B cell (primary cell): ENCODE measurements around the gene PLD5. TPM values are rescaled to one million over a fixed set of nuclear protein-coding genes. Genes with fewer than 3 reads are reported as not detected.

Source experiments
- ATAC-seq: fragments of 200-7000 bp; cut with Tn5 transposase; one replicate; pipeline ENCODE4 v1.10.0; 2021; ENCODE audit warnings: low read depth, mild to moderate bottlenecking, moderate number of reproducible peaks, moderate library complexity
- CTCF ChIA-PET: fragments of 350-600 bp; sonication (Branson Sonifier 250); formaldehyde crosslinking; loops from one replicate; lab custom pipeline; 2021; ENCODE audit warnings: antibody characterized with exemption, inconsistent platforms; lab: Charles Lee
- POLR2A ChIA-PET: fragments of 350-600 bp; sonication (Branson Sonifier 250); formaldehyde crosslinking; loops from one replicate; lab custom pipeline; 2021; ENCODE audit warnings: antibody characterized with exemption; lab: Charles Lee
- DNase-seq: peaks from one replicate; pipeline ENCODE4 v3.0.0; 2013
- H2AFZ ChIP-seq: 2 replicates; pipeline ENCODE4 v1.6.1; 2012; ENCODE audit warnings: mild to moderate bottlenecking, low read depth, low read length; ENCODE audit not compliant: insufficient read depth, poor library complexity, severe bottlenecking
- H3K27ac ChIP-seq, 2 donors: 1 replicate in 1 of 2; 2 replicates in 1 of 2; pipeline ENCODE4 v1.5.1; 2012 to 2013; ENCODE audit warnings: low read length in 2 of 2, mild to moderate bottlenecking in 2 of 2, moderate library complexity in 1 of 2
- H3K27me3 ChIP-seq, 4 experiments: fragments of 200-600 bp in 1 of 4; sonication (generic) in 1 of 4; replicated peaks in 1 of 4; 1 replicate in 2 of 4; 2 replicates in 2 of 4; pipeline versions ENCODE4 v1.6.1 to v1.7.0; 2013 to 2016; ENCODE audit warnings: low read length in 3 of 4, mild to moderate bottlenecking in 2 of 4, mixed read lengths in 1 of 4, moderate library complexity in 1 of 4; ENCODE audit not compliant: insufficient read depth in 4 of 4, control insufficient read depth in 3 of 4; ENCODE audit errors: control extremely low read depth in 1 of 4
- H3K36me3 ChIP-seq, 2 experiments: replicated peaks in 1 of 2; 1 replicate in 1 of 2; 2 replicates in 1 of 2; pipeline versions ENCODE4 v1.6.1 to v1.7.1; 2013; ENCODE audit warnings: low read length in 1 of 2; ENCODE audit not compliant: insufficient read depth in 2 of 2, control insufficient read depth in 1 of 2; ENCODE audit errors: control extremely low read depth in 1 of 2, extremely low read depth in 1 of 2
- H3K4me1 ChIP-seq, 2 donors: fragments of 200-600 bp in 1 of 2; sonication (generic) in 1 of 2; 1 replicate in 1 of 2; 2 replicates in 1 of 2; pipeline versions ENCODE4 v1.5.1 to v1.6.1; 2013 to 2017; ENCODE audit warnings: low read length in 2 of 2; ENCODE audit not compliant: control insufficient read depth in 2 of 2, insufficient read depth in 2 of 2
- H3K4me2 ChIP-seq: replicated peaks from 2 replicates; pipeline ENCODE3; 2012; ENCODE audit warnings: mild to moderate bottlenecking, low read depth, low read length; ENCODE audit not compliant: poor library complexity, severe bottlenecking
- H3K4me3 ChIP-seq, 5 experiments: fragments of 200-600 bp in 1 of 5; sonication (generic) in 1 of 5; 1 replicate in 3 of 5; 2 replicates in 2 of 5; pipeline versions ENCODE4 v1.5.1 to v1.7.0; 2011 to 2016; ENCODE audit warnings: low read length in 4 of 5, mild to moderate bottlenecking in 4 of 5, low read depth in 2 of 5, control low read depth in 1 of 5, moderate library complexity in 1 of 5; ENCODE audit not compliant: insufficient read depth in 1 of 5; ENCODE audit errors: control extremely low read depth in 1 of 5, extremely low read depth in 1 of 5
- H3K79me2 ChIP-seq: fragments of 200-600 bp; sonication (generic); one replicate; pipeline ENCODE4 v1.6.0; 2016; ENCODE audit warnings: low read length; ENCODE audit not compliant: control insufficient read depth, insufficient read depth
- H3K9ac ChIP-seq: fragments of 200-600 bp; sonication (generic); 2 replicates; pipeline ENCODE4 v1.6.1; 2017; ENCODE audit warnings: mild to moderate bottlenecking, low read length, moderate library complexity
- H3K9me3 ChIP-seq, 3 donors: one replicate each; pipeline versions ENCODE4 v1.6.1 to v1.7.1; 2013; ENCODE audit warnings: low read length in 2 of 3; ENCODE audit not compliant: control insufficient read depth in 2 of 3, insufficient read depth in 1 of 3; ENCODE audit errors: control extremely low read depth in 1 of 3
- H4K20me1 ChIP-seq: 2 replicates; pipeline ENCODE4 v1.6.0; 2012; ENCODE audit warnings: mild to moderate bottlenecking, low read length; ENCODE audit not compliant: insufficient read depth, control insufficient read depth, poor library complexity, severe bottlenecking
- H3K27ac Mint-ChIP-seq: one replicate; pipeline ENCODE4 v1.8.0; 2021; ENCODE audit warnings: mixed read lengths
- H3K27me3 Mint-ChIP-seq: one replicate; pipeline ENCODE4 v1.8.0; 2021; ENCODE audit warnings: mixed read lengths
- H3K4me1 Mint-ChIP-seq: one replicate; pipeline ENCODE4 v1.8.0; 2021; ENCODE audit warnings: mixed read lengths
- H3K4me3 Mint-ChIP-seq: one replicate; pipeline ENCODE4 v1.8.0; 2021; ENCODE audit warnings: mixed read lengths
- H3K9me3 Mint-ChIP-seq: one replicate; pipeline ENCODE4 v1.8.0; 2022; ENCODE audit warnings: mixed read lengths; ENCODE audit not compliant: insufficient read depth
- EZH2 ChIP-seq: IDR thresholded peaks from 2 replicates; pipeline ENCODE4 v1.6.1; 2012; ENCODE audit warnings: borderline replicate concordance, low read depth, mild to moderate bottlenecking, moderate library complexity, low read length; ENCODE audit not compliant: insufficient read depth, poor library complexity, severe bottlenecking
- WGBS: methylation state at CpG from one replicate; pipeline ENCODE4 v1.1.5; 2013; ENCODE audit warnings: missing lambda C conversion rate; ENCODE audit not compliant: insufficient coverage; 5-methylcytosine and 5-hydroxymethylcytosine counted together
- intact Hi-C: fragments of 100-400 bp; cut with micrococcal nuclease; formaldehyde crosslinking; loops from one replicate; pipeline ENCODE4 v1.10.0; 2022
- polyA plus RNA-seq: library from polyadenylated mRNA; depleted of rRNA; stranded (reverse); fragments of >200 nt; gene quantifications from 2 replicates; pipeline ENCODE4 v1.2.3, GENCODE V29; 2012
- total RNA-seq, 2 donors: library from RNA; stranded (reverse); fragments of 120-200 nt in 1 of 2; gene quantifications; 1 replicate in 1 of 2; 2 replicates in 1 of 2; pipeline versions ENCODE4 v1.2.3 to v1.2.4, GENCODE V29; 2013 to 2022
- TF ChIP-seq, protein P1 (sequence below): fragments of 200-600 bp; IDR thresholded peaks from one replicate; pipeline ENCODE4 v1.8.0; 2022; ENCODE audit warnings: antibody characterized with exemption, mild to moderate bottlenecking

Gene PLD5
- total and polyA plus RNA-seq, 2 donors (not counting 1 experiment from before 2014, with no cell fraction given) = 0.37 to 1.9 TPM

GRCh38 chr1:242489545-242489944 is 35.0 kb downstream of the PLD5 start:
- no peaks in the 10 kb centered on the region for H4K20me1 ChIP-seq
- no peak for TF ChIP-seq EZH2
- TF ChIP-seq, protein P1, sequence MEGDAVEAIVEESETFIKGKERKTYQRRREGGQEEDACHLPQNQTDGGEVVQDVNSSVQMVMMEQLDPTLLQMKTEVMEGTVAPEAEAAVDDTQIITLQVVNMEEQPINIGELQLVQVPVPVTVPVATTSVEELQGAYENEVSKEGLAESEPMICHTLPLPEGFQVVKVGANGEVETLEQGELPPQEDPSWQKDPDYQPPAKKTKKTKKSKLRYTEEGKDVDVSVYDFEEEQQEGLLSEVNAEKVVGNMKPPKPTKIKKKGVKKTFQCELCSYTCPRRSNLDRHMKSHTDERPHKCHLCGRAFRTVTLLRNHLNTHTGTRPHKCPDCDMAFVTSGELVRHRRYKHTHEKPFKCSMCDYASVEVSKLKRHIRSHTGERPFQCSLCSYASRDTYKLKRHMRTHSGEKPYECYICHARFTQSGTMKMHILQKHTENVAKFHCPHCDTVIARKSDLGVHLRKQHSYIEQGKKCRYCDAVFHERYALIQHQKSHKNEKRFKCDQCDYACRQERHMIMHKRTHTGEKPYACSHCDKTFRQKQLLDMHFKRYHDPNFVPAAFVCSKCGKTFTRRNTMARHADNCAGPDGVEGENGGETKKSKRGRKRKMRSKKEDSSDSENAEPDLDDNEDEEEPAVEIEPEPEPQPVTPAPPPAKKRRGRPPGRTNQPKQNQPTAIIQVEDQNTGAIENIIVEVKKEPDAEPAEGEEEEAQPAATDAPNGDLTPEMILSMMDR = no peak
- no peaks in the 10 kb centered on the region for H3K36me3 ChIP-seq
- no peak overlapping the region for H3K4me2 ChIP-seq
- DNase-seq (no peak), ATAC-seq (no peak)
- POLR2A ChIA-PET = no interaction called here
- peaks cover 0 to 3% (median 0%) of the 10 kb centered on the region in 3 donors for H3K9me3 ChIP-seq
- WGBS = 46% methylated on average over 3 of the region's 3 CpGs
- Mint-ChIP-seq H3K27ac (no peak overlapping the region), H3K4me1 (no peaks in the 10 kb centered on the region), H3K9me3 (no peaks in the 10 kb centered on the region), H3K27me3 (no peaks in the 10 kb centered on the region), H3K4me3 (no peak overlapping the region)
- no peak overlapping the region for H3K4me3 ChIP-seq
- no peak overlapping the region for H3K27ac ChIP-seq
- intact Hi-C loops = no loop called here
- no peaks in the 10 kb centered on the region for H3K4me1 ChIP-seq
- peaks cover 0 to 2% (median 0%) of the 10 kb centered on the region in 4 experiments for H3K27me3 ChIP-seq
- no peaks in the 10 kb centered on the region for H3K79me2 ChIP-seq
- no peak overlapping the region for H2AFZ ChIP-seq
- CTCF ChIA-PET = no interaction called here
- no peak overlapping the region for H3K9ac ChIP-seq

GRCh38 chr1:242477944-242478343 is 46.6 kb downstream of the PLD5 start:
- POLR2A ChIA-PET = no interaction called here
- no peak overlapping the region for H3K27ac ChIP-seq
- peaks cover 0 to 13% (median 0%) of the 10 kb centered on the region in 3 donors for H3K9me3 ChIP-seq
- Mint-ChIP-seq H3K9me3 (peaks cover 2% of the 10 kb centered on the region), H3K27me3 (peaks cover 20% of the 10 kb centered on the region), H3K4me3 (no peak overlapping the region), H3K27ac (no peak overlapping the region), H3K4me1 (no peaks in the 10 kb centered on the region)
- no peak overlapping the region for H3K4me3 ChIP-seq
- H3K4me1 ChIP-seq = no peaks in the 10 kb centered on the region
- WGBS = 50% methylated on average over 2 of the region's 3 CpGs
- H2AFZ ChIP-seq = no peak overlapping the region
- H3K36me3 ChIP-seq = no peaks in the 10 kb centered on the region
- CTCF ChIA-PET = interaction anchor here (0.6 to 1.4 kb wide), 2 partner anchors 12 to 1030 kb away, joined by 3 to 4 read pairs; no protein-coding TSS in a partner anchor
- no peaks in the 10 kb centered on the region for H4K20me1 ChIP-seq
- DNase-seq (no peak), ATAC-seq (no peak)
- H3K79me2 ChIP-seq = no peaks in the 10 kb centered on the region
- intact Hi-C loops = no loop called here
- H3K9ac ChIP-seq = no peak overlapping the region
- TF ChIP-seq, protein P1 = no peak
- TF ChIP-seq EZH2 = no peak
- H3K27me3 ChIP-seq = peaks cover 0 to 5% (median 0%) of the 10 kb centered on the region in 4 experiments
- H3K4me2 ChIP-seq = no peak overlapping the region
